Esophagus (tissue), 2 donors: ENCODE measurements around the gene LGALS8. TPM values are rescaled to one million over a fixed set of nuclear protein-coding genes. Genes with fewer than 3 reads are reported as not detected.
A peak's percentile ranks its signal among the peaks of the same experiment; 100 is the strongest.

Experiments used
- H3K27ac ChIP-seq, 2 donors: one replicate each; pipeline ENCODE4 v1.5.1; 2013; ENCODE audit warnings: low read depth in 2 of 2, mild to moderate bottlenecking in 2 of 2, inconsistent platforms in 1 of 2, low read length in 1 of 2, moderate library complexity in 1 of 2
- H3K27me3 ChIP-seq, 2 donors: one replicate each; pipeline ENCODE4 v1.6.1; 2013; ENCODE audit warnings: low read length in 2 of 2, control low read depth in 1 of 2, mild to moderate bottlenecking in 1 of 2; ENCODE audit not compliant: insufficient read depth in 2 of 2, control insufficient read depth in 1 of 2
- H3K36me3 ChIP-seq, 2 donors: one replicate each; pipeline ENCODE4 v1.6.1; 2013; ENCODE audit warnings: low read length in 1 of 2; ENCODE audit not compliant: control insufficient read depth in 2 of 2, insufficient read depth in 2 of 2
- H3K4me1 ChIP-seq, 2 donors: one replicate each; pipeline ENCODE4 v1.6.1; 2013; ENCODE audit warnings: low read length in 1 of 2; ENCODE audit not compliant: control insufficient read depth in 2 of 2, insufficient read depth in 2 of 2
- H3K4me3 ChIP-seq, 2 donors: one replicate each; pipeline ENCODE4 v1.5.1; 2013; ENCODE audit warnings: low read length in 2 of 2, mild to moderate bottlenecking in 2 of 2, low read depth in 1 of 2, moderate library complexity in 1 of 2
- H3K9me3 ChIP-seq, 2 donors: one replicate each; pipeline ENCODE4 v1.6.1; 2013; ENCODE audit warnings: mild to moderate bottlenecking in 2 of 2, low read depth in 1 of 2, low read length in 1 of 2, moderate library complexity in 1 of 2; ENCODE audit not compliant: control insufficient read depth in 2 of 2, insufficient read depth in 1 of 2
- WGBS, 2 donors: extraction: QIAGEN DNeasy Blood & Tissue Kit; methylation state at CpG; one replicate each; pipeline ENCODE4 v1.1.7; 2013; 5-methylcytosine and 5-hydroxymethylcytosine counted together
- polyA plus RNA-seq, 2 donors: library from polyadenylated mRNA; stranded (reverse); fragments of 200-250 nt; gene quantifications; one replicate each; pipeline ENCODE4 v1.2.3, GENCODE V29; 2013
- donor health status: healthy with polysubstance abuse.
- donor health status: Bipolar disorder and iron deficiency.

The LGALS8 gene
- polyA plus RNA-seq, 2 donors = 22.1 to 22.6 TPM

- Histone ChIP-seq H3K27ac (no peak overlapping the region), H3K27me3 (no peaks in the 10 kb centered on the region), H3K4me3 (no peak overlapping the region), H3K4me1 (peaks cover 0 to 2% of the 10 kb centered on the region in 2 donors), H3K9me3 (no peaks in the 10 kb centered on the region), H3K36me3 (peaks cover 16 to 23% of the 10 kb centered on the region in 2 donors)
- WGBS, 2 donors = 77 to 81% methylated on average over 6 of the region's 6 CpGs
These were observed 11.9 kb downstream of the LGALS8 start for GRCh38 chr1:236535662-236536161.

GRCh38 chr1:236536540-236536939 lies 12.8 kb downstream of the LGALS8 start:
- Histone ChIP-seq H3K27me3 (no peaks in the 10 kb centered on the region), H3K27ac (no peak overlapping the region), H3K4me3 (no peak overlapping the region), H3K4me1 (peaks cover 0 to 2% of the 10 kb centered on the region in 2 donors), H3K9me3 (no peaks in the 10 kb centered on the region), H3K36me3 (peaks cover 16 to 23% of the 10 kb centered on the region in 2 donors)
- 59 to 63% methylated on average over 5 of the region's 5 CpGs for WGBS, 2 donors

DNA sequence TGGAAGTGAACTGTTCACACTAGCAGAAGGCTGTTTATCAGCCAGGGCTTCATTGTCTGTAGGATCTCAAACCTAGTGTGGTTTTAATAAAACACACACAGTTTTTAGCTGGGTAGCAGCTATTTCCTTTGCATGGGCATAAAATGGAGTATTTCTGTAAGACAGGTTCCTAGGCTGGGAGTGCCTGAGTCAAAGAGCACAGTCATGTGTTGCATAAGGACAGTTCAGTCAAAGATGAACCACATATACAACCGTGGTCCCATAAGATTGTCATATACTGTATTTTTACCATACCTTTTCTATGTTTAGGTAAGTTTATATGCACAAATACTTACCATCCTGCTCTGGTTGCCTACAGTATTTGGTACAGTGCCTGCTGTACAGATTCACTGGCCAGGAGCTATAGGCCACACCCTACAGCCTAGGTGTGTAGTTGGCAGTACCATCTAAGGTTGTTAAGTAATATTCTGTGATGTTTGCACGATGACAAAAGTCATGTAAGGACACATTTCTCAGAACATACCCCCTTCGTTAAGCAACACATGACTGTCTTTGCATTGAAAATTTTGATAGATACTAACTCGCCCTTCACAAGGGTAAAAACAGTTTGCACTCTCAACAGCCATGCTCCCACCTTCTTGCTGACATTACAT lies 17.2 kb downstream of the LGALS8 start:
- WGBS, 2 donors = 55 to 67% methylated on average over 4 of the region's 4 CpGs
- Histone ChIP-seq H3K4me1 (no peaks in the 10 kb centered on the region), H3K27ac (peak overlapping the region in 1 of 2 donors; percentile 20), H3K36me3 (peaks cover 33 to 35% of the 10 kb centered on the region in 2 donors), H3K9me3 (no peaks in the 10 kb centered on the region), H3K27me3 (no peaks in the 10 kb centered on the region), H3K4me3 (no peak overlapping the region)

- H3K4me1 ChIP-seq = no peaks in the 10 kb centered on the region
- peaks cover 32 to 35% of the 10 kb centered on the region in 2 donors for H3K36me3 ChIP-seq
- WGBS, 2 donors = 79 to 87% methylated on average over 4 of the region's 4 CpGs
- no peaks in the 10 kb centered on the region for H3K9me3 ChIP-seq
- no peak overlapping the region for H3K27ac ChIP-seq
- no peak overlapping the region for H3K4me3 ChIP-seq
- H3K27me3 ChIP-seq = no peaks in the 10 kb centered on the region
These were observed 17.9 kb downstream of the LGALS8 start for GRCh38 chr1:236541710-236542109.

DNA sequence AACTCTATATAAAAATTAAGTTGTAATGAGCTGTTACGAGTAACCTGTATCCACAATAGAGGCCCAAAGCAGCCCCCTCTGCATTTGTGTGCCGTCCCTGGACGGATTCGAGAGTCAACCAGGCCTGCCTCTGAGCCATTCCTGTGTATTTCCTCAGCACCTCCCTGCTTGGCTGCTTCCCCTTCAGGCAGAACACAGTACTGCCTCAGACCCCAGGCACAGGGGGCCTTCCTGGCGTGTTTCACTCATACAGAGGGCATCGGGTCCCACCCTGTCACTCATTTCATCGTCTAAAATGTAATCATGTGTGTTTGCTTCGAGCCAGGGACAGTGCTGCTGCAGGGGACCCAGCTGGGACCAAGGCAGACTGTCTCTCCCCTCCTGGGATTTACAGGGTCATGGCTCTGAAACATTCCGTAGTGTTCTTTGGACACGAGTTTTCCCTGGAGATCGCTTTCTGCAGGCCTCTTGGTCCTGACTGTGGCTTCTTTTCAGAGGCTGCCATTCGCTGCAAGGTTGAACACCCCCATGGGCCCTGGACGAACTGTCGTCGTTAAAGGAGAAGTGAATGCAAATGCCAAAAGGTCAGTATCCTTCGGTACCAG lies 19.4 kb downstream of the LGALS8 start:
- H3K36me3 ChIP-seq = peaks cover 35 to 41% of the 10 kb centered on the region in 2 donors
- H3K27me3 ChIP-seq = no peaks in the 10 kb centered on the region
- WGBS, 2 donors = 84% methylated on average over 16 of the region's 16 CpGs
- H3K4me1 ChIP-seq = no peaks in the 10 kb centered on the region
- no peaks in the 10 kb centered on the region for H3K9me3 ChIP-seq
- no peak overlapping the region for H3K4me3 ChIP-seq
- no peak overlapping the region for H3K27ac ChIP-seq

- Histone ChIP-seq H3K9me3 (no peaks in the 10 kb centered on the region), H3K36me3 (peaks cover 26 to 36% of the 10 kb centered on the region in 2 donors), H3K4me3 (no peak overlapping the region), H3K27ac (no peak overlapping the region), H3K4me1 (no peaks in the 10 kb centered on the region), H3K27me3 (no peaks in the 10 kb centered on the region)
- whole genome bisulfite sequencing, 2 donors = 73 to 76% methylated on average over 3 of the region's 3 CpGs
These were observed 21.9 kb downstream of the LGALS8 start for GRCh38 chr1:236545621-236546169.

DNA sequence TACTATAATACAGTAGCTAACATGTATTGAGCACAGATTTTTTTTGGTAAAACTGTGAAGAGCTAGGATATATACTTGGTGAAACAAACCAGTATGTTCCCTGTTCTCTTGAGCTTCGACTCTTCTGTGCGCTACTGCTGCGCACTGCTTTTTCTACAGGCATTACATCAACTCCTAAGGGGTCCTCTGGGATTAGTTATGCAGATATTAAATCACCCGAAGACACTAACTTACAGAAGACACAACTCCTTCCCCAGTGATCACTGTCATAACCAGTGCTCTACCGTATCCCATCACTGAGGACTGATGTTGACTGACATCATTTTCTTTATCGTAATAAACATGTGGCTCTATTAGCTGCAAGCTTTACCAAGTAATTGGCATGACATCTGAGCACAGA lies 24.7 kb downstream of the LGALS8 start:
- Histone ChIP-seq H3K27ac (no peak overlapping the region), H3K9me3 (no peaks in the 10 kb centered on the region), H3K36me3 (peaks cover 28 to 32% of the 10 kb centered on the region in 2 donors), H3K27me3 (no peaks in the 10 kb centered on the region), H3K4me3 (no peak overlapping the region), H3K4me1 (no peaks in the 10 kb centered on the region)
- 75 to 81% methylated on average over 6 of the region's 6 CpGs for WGBS, 2 donors

- WGBS, 2 donors = 82% methylated on average over 13 of the region's 13 CpGs
- no peak overlapping the region for H3K27ac ChIP-seq
- peaks cover 32% of the 10 kb centered on the region in 2 donors for H3K36me3 ChIP-seq
These were observed 27.4 kb downstream of the LGALS8 start for GRCh38 chr1:236550961-236551851.

GRCh38 chr1:236552096-236552495 lies 28.3 kb downstream of the LGALS8 start:
- H3K4me1 ChIP-seq = no peaks in the 10 kb centered on the region
- H3K36me3 ChIP-seq = peaks cover 36% of the 10 kb centered on the region in 2 donors
- no peaks in the 10 kb centered on the region for H3K27me3 ChIP-seq
- WGBS, 2 donors = 81 to 87% methylated on average over 6 of the region's 6 CpGs
- H3K27ac ChIP-seq = no peak overlapping the region
- H3K9me3 ChIP-seq = no peaks in the 10 kb centered on the region
- H3K4me3 ChIP-seq = no peak overlapping the region

More at GRCh38 chr1:236550961-236551851, 27.4 kb downstream of the LGALS8 start:
- Histone ChIP-seq H3K4me3 (no peak overlapping the region), H3K9me3 (no peaks in the 10 kb centered on the region), H3K4me1 (no peaks in the 10 kb centered on the region), H3K27me3 (no peaks in the 10 kb centered on the region)
